CD4-positive, alpha-beta T cell (primary cell): ENCODE measurements around the gene FMNL2. TPM values are rescaled to one million over a fixed set of nuclear protein-coding genes. Genes with fewer than 3 reads are reported as not detected.

Experiments
- ATAC-seq: fragments of 200-7000 bp; cut with Tn5 transposase; one replicate; pipeline ENCODE4 v1.10.0; 2022; ENCODE audit warnings: mild to moderate bottlenecking; ENCODE audit not compliant: poor library complexity
- CTCF ChIA-PET: fragments of 350-600 bp; sonication (Branson Sonifier 250); formaldehyde crosslinking; loops from one replicate; lab custom pipeline; 2021; ENCODE audit warnings: antibody characterized with exemption, inconsistent platforms; lab: Charles Lee
- POLR2A ChIA-PET: fragments of 350-600 bp; sonication (Branson Sonifier 250); formaldehyde crosslinking; loops from one replicate; lab custom pipeline; 2021; ENCODE audit warnings: antibody characterized with exemption, inconsistent platforms; lab: Charles Lee
- DNase-seq, 14 experiments: peaks; one replicate each; pipeline ENCODE4 v3.0.0-alpha.2; 2013 to 2020; ENCODE audit warnings: mixed read lengths in 2 of 14
- H3K27ac ChIP-seq, 2 donors: one replicate each; pipeline versions ENCODE4 v1.5.1 to v1.7.0; 2013; ENCODE audit warnings: low read length in 2 of 2, low read depth in 1 of 2, mild to moderate bottlenecking in 1 of 2
- H3K27me3 ChIP-seq, 2 experiments: 1 replicate in 1 of 2; 2 replicates in 1 of 2; pipeline versions ENCODE4 v1.6.1 to v1.7.0; 2013; ENCODE audit warnings: low read length in 2 of 2, control low read depth in 1 of 2, mild to moderate bottlenecking in 1 of 2, moderate library complexity in 1 of 2; ENCODE audit not compliant: insufficient read depth in 2 of 2, control insufficient read depth in 1 of 2
- H3K36me3 ChIP-seq: one replicate; pipeline ENCODE4 v1.6.1; 2013; ENCODE audit warnings: low read length, control low read depth; ENCODE audit not compliant: insufficient read depth
- H3K4me1 ChIP-seq: one replicate; pipeline ENCODE4 v1.6.1; 2013; ENCODE audit warnings: low read length, control low read depth; ENCODE audit not compliant: insufficient read depth
- H3K4me3 ChIP-seq: one replicate; pipeline ENCODE4 v1.5.1; 2013; ENCODE audit warnings: mild to moderate bottlenecking, low read length, moderate library complexity
- H3K9me3 ChIP-seq, 2 experiments: 1 replicate in 1 of 2; 2 replicates in 1 of 2; pipeline versions ENCODE4 v1.6.1 to v1.7.0; 2013; ENCODE audit warnings: low read length in 2 of 2, mild to moderate bottlenecking in 2 of 2, control low read depth in 1 of 2, moderate library complexity in 1 of 2; ENCODE audit not compliant: control insufficient read depth in 1 of 2, insufficient read depth in 1 of 2
- H3K27ac Mint-ChIP-seq: one replicate; pipeline ENCODE4 v1.8.0; 2020; ENCODE audit warnings: mixed read lengths
- H3K27me3 Mint-ChIP-seq: one replicate; pipeline ENCODE4 v1.8.0; 2021; ENCODE audit warnings: mixed read lengths
- H3K36me3 Mint-ChIP-seq: one replicate; pipeline ENCODE4 v1.8.0; 2021; ENCODE audit warnings: low read depth, mixed read lengths
- H3K4me1 Mint-ChIP-seq: one replicate; pipeline ENCODE4 v1.8.0; 2021; ENCODE audit warnings: low read depth, mixed read lengths
- H3K4me3 Mint-ChIP-seq: one replicate; pipeline ENCODE4 v1.8.0; 2020; ENCODE audit warnings: mild to moderate bottlenecking, mixed read lengths
- H3K9me3 Mint-ChIP-seq: one replicate; pipeline ENCODE4 v1.8.0; 2020; ENCODE audit warnings: mixed read lengths
- intact Hi-C, 2 experiments: fragments of 100-400 bp; cut with DNase I in 1 of 2; cut with micrococcal nuclease in 1 of 2; formaldehyde crosslinking; loops; one replicate each; pipeline versions ENCODE4 v1.15.1 to v1.9.0; 2023 to 2025; cut with DNase I, micrococcal nuclease
- total RNA-seq, 174 experiments: library from RNA in 2 of 174; stranded (reverse) in 2 of 174; gene quantifications; one replicate each; pipeline ENCODE4 v1.2.3 and lab custom pipeline; 2021 to 2026
- TF ChIP-seq, protein P1 (sequence below): fragments of 200-600 bp; IDR thresholded peaks from one replicate; pipeline ENCODE4 v1.8.0; 2022; ENCODE audit warnings: antibody characterized with exemption, mild to moderate bottlenecking

FMNL2 gene
- total RNA-seq, 2 experiments from 2014 or later = 0.30 to 0.31 TPM

- Histone ChIP-seq H3K27me3 (no peaks in the 10 kb centered on the region), H3K4me3 (no peak overlapping the region), H3K36me3 (no peaks in the 10 kb centered on the region), H3K27ac (no peak overlapping the region), H3K4me1 (no peaks in the 10 kb centered on the region), H3K9me3 (peaks cover 0 to 5% of the 10 kb centered on the region in 2 experiments)
- DNase-seq = no peak
- no peak overlapping the region for H3K4me3 Mint-ChIP-seq
- ATAC-seq = no peak
- intact Hi-C loops = no loop called here
- H3K36me3 Mint-ChIP-seq = no peaks in the 10 kb centered on the region
- H3K27ac Mint-ChIP-seq = no peak overlapping the region
- H3K9me3 Mint-ChIP-seq = no peaks in the 10 kb centered on the region
- H3K27me3 Mint-ChIP-seq = no peaks in the 10 kb centered on the region
- H3K4me1 Mint-ChIP-seq = no peaks in the 10 kb centered on the region
- TF ChIP-seq, protein P1, sequence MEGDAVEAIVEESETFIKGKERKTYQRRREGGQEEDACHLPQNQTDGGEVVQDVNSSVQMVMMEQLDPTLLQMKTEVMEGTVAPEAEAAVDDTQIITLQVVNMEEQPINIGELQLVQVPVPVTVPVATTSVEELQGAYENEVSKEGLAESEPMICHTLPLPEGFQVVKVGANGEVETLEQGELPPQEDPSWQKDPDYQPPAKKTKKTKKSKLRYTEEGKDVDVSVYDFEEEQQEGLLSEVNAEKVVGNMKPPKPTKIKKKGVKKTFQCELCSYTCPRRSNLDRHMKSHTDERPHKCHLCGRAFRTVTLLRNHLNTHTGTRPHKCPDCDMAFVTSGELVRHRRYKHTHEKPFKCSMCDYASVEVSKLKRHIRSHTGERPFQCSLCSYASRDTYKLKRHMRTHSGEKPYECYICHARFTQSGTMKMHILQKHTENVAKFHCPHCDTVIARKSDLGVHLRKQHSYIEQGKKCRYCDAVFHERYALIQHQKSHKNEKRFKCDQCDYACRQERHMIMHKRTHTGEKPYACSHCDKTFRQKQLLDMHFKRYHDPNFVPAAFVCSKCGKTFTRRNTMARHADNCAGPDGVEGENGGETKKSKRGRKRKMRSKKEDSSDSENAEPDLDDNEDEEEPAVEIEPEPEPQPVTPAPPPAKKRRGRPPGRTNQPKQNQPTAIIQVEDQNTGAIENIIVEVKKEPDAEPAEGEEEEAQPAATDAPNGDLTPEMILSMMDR = no peak
- ChIA-PET POLR2A (no interaction called here), CTCF (no interaction called here)
These were observed 56.3 kb downstream of the FMNL2 start for GRCh38 chr2:152391318-152391717.

GRCh38 chr2:152393377-152393776 lies 58.4 kb downstream of the FMNL2 start:
- Histone ChIP-seq H3K27me3 (no peaks in the 10 kb centered on the region), H3K4me1 (no peaks in the 10 kb centered on the region), H3K27ac (no peak overlapping the region), H3K9me3 (peaks cover 0 to 5% of the 10 kb centered on the region in 2 experiments), H3K4me3 (no peak overlapping the region), H3K36me3 (no peaks in the 10 kb centered on the region)
- no peaks in the 10 kb centered on the region for H3K36me3 Mint-ChIP-seq
- no peaks in the 10 kb centered on the region for H3K9me3 Mint-ChIP-seq
- no peak for DNase-seq
- no peak overlapping the region for H3K27ac Mint-ChIP-seq
- POLR2A ChIA-PET = no interaction called here
- H3K27me3 Mint-ChIP-seq = peaks cover 4% of the 10 kb centered on the region
- H3K4me3 Mint-ChIP-seq = no peak overlapping the region
- CTCF ChIA-PET = no interaction called here
- intact Hi-C loops = no loop called here
- TF ChIP-seq, protein P1 = no peak
- no peaks in the 10 kb centered on the region for H3K4me1 Mint-ChIP-seq
- ATAC-seq = no peak

GRCh38 chr2:152394326-152394725 lies 59.4 kb downstream of the FMNL2 start:
- Mint-ChIP-seq H3K27me3 (peaks cover 9% of the 10 kb centered on the region), H3K9me3 (no peaks in the 10 kb centered on the region), H3K4me3 (no peak overlapping the region), H3K27ac (no peak overlapping the region), H3K36me3 (no peaks in the 10 kb centered on the region), H3K4me1 (no peaks in the 10 kb centered on the region)
- H3K27me3 ChIP-seq = peaks cover 0 to 1% of the 10 kb centered on the region in 2 experiments
- TF ChIP-seq, protein P1 = no peak
- DNase-seq (no peak), ATAC-seq (no peak)
- CTCF ChIA-PET = no interaction called here
- POLR2A ChIA-PET = no interaction called here
- H3K4me1 ChIP-seq = no peaks in the 10 kb centered on the region
- no peaks in the 10 kb centered on the region for H3K36me3 ChIP-seq
- peaks cover 0 to 5% of the 10 kb centered on the region in 2 experiments for H3K9me3 ChIP-seq
- H3K27ac ChIP-seq = no peak overlapping the region
- H3K4me3 ChIP-seq = no peak overlapping the region
- intact Hi-C loops = no loop called here
